Panc1 (cell line): Measurements from ENCODE around the gene ADCY7.

Experiments used
- POLR2AphosphoS5 ChIP-seq: IDR thresholded peaks from 2 replicates; pipeline ENCODE4 v1.6.1; 2012; ENCODE audit warnings: mild to moderate bottlenecking, low read depth, low read length, moderate library complexity
- SIN3A ChIP-seq: IDR thresholded peaks from 2 replicates; pipeline ENCODE4 v1.6.1; 2012; ENCODE audit warnings: low read depth, mild to moderate bottlenecking, low read length, moderate library complexity, borderline replicate concordance; ENCODE audit not compliant: insufficient read depth
- TCF7L2 ChIP-seq: IDR thresholded peaks from 2 replicates; pipeline ENCODE4 v1.6.1; 2011; ENCODE audit warnings: mild to moderate bottlenecking, low read depth, low read length, inconsistent platforms
- TF ChIP-seq, protein P1 (sequence below): fragments of 450-650 bp; IDR thresholded peaks from 2 replicates; pipeline ENCODE4 v1.5.1; 2017; ENCODE audit warnings: mild to moderate bottlenecking
- TF ChIP-seq, protein P2 (sequence below), 2 experiments: IDR thresholded peaks; 2 replicates each; pipeline ENCODE4 v1.6.1; 2011 to 2012; ENCODE audit warnings: low read depth in 2 of 2, control low read depth in 1 of 2, low read length in 1 of 2, mild to moderate bottlenecking in 1 of 2, moderate library complexity in 1 of 2; ENCODE audit not compliant: insufficient read depth in 1 of 2

DNA sequence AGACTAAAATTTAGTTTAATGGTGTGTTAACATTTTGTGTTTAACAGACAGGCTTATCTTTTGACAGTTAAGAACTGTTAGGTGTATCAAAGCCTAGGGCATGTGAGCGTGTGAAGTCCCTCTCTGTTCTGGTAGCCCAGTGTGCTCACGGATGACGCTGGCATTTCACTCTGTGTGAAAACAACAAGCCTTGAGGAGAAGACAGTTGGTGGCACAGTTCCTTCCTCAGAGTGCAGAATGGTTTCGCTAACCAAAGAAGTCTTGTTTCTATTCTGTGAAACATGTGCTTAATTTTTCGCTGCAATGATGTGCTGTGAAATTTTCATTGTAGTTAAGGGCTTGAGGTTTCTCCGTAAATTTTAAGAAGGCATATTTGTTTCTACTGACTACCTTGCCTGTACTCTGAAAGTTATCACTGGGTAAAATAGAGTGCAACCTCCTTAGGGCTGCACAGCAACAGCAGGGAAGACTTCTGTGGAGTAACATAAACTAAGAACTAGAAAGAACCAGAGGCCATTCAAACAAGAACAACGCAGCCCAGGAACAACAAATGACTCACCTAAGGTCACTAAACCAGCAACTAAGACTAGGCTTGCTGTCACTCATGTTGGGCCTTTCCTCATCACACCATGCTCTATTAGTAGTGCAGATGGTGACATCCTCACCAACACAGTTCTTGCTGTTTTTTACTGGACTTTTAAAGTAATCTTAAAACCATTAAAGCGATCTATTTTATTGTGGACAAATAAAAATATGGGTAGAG lies 69.0 kb downstream of the ADCY7 start:
- TF ChIP-seq, protein P1, sequence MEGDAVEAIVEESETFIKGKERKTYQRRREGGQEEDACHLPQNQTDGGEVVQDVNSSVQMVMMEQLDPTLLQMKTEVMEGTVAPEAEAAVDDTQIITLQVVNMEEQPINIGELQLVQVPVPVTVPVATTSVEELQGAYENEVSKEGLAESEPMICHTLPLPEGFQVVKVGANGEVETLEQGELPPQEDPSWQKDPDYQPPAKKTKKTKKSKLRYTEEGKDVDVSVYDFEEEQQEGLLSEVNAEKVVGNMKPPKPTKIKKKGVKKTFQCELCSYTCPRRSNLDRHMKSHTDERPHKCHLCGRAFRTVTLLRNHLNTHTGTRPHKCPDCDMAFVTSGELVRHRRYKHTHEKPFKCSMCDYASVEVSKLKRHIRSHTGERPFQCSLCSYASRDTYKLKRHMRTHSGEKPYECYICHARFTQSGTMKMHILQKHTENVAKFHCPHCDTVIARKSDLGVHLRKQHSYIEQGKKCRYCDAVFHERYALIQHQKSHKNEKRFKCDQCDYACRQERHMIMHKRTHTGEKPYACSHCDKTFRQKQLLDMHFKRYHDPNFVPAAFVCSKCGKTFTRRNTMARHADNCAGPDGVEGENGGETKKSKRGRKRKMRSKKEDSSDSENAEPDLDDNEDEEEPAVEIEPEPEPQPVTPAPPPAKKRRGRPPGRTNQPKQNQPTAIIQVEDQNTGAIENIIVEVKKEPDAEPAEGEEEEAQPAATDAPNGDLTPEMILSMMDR: no peak
- no peak for TF ChIP-seq POLR2AphosphoS5
- TF ChIP-seq SIN3A: no peak
- TF ChIP-seq, protein P2, sequence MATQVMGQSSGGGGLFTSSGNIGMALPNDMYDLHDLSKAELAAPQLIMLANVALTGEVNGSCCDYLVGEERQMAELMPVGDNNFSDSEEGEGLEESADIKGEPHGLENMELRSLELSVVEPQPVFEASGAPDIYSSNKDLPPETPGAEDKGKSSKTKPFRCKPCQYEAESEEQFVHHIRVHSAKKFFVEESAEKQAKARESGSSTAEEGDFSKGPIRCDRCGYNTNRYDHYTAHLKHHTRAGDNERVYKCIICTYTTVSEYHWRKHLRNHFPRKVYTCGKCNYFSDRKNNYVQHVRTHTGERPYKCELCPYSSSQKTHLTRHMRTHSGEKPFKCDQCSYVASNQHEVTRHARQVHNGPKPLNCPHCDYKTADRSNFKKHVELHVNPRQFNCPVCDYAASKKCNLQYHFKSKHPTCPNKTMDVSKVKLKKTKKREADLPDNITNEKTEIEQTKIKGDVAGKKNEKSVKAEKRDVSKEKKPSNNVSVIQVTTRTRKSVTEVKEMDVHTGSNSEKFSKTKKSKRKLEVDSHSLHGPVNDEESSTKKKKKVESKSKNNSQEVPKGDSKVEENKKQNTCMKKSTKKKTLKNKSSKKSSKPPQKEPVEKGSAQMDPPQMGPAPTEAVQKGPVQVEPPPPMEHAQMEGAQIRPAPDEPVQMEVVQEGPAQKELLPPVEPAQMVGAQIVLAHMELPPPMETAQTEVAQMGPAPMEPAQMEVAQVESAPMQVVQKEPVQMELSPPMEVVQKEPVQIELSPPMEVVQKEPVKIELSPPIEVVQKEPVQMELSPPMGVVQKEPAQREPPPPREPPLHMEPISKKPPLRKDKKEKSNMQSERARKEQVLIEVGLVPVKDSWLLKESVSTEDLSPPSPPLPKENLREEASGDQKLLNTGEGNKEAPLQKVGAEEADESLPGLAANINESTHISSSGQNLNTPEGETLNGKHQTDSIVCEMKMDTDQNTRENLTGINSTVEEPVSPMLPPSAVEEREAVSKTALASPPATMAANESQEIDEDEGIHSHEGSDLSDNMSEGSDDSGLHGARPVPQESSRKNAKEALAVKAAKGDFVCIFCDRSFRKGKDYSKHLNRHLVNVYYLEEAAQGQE (IDR thresholded peaks at IDR 0.05; ENCODE audit: insufficient read depth in 1 of 2, low read depth in 2 of 2, low read length in 1 of 2): no peak
- TF ChIP-seq TCF7L2: no peak
